ENCODE measurements around the gene ATRX.

The ATRX gene

GRCh38 chrX:77675986-77676385 is 110.0 kb downstream of the ATRX start:
- Histone ChIP-seq H4K8ac (ENCODE audit: low read depth, low read length) (no peak overlapping the region), H3K4me3 (ENCODE audit: low read length) (no peak overlapping the region), H2AK5ac (ENCODE audit: low read length) (no peak overlapping the region), H3K4me1 (ENCODE audit: control insufficient read depth, low read depth, low read length) (no peaks in the 10 kb centered on the region), H2BK5ac (ENCODE audit: low read length) (no peak overlapping the region), H3K56ac (ENCODE audit: low read length) (no peak overlapping the region), H3K9ac (ENCODE audit: low read length) (no peak overlapping the region), H3K23ac (ENCODE audit: low read length) (no peak overlapping the region), H3K79me1 (ENCODE audit: low read length) (no peaks in the 10 kb centered on the region), H3K18ac (ENCODE audit: low read length) (no peak overlapping the region), H2BK120ac (ENCODE audit: low read depth, low read length) (no peak overlapping the region), H3K27ac (ENCODE audit: low read depth, low read length) (no peak overlapping the region), H3K79me2 (ENCODE audit: control insufficient read depth, insufficient read depth, low read length) (no peaks in the 10 kb centered on the region), H3K4me2 (ENCODE audit: low read length) (no peak overlapping the region), H2BK15ac (replicated peaks; ENCODE audit: low read depth) (no peak overlapping the region), H3K4ac (ENCODE audit: low read depth, low read length) (no peak overlapping the region), H4K5ac (ENCODE audit: low read length) (no peak overlapping the region), H3K36me3 (ENCODE audit: control insufficient read depth, insufficient read depth, low read length) (no peaks in the 10 kb centered on the region), H3K27me3 (ENCODE audit: insufficient read depth, low read length, poor library complexity) (no peaks in the 10 kb centered on the region)
- no CpG with 5 or more reads among the region's 3 CpGs for WGBS (ENCODE audit: extremely low coverage, insufficient coverage, low lambda C conversion rate)
- no peak for DNase-seq

- H3K36me3 ChIP-seq (ENCODE audit: control insufficient read depth, insufficient read depth, low read length), result no peaks in the 10 kb centered on the region
- H2AK5ac ChIP-seq (ENCODE audit: low read length), result no peak overlapping the region
- no peak overlapping the region for H3K9ac ChIP-seq (ENCODE audit: low read length)
- no peaks in the 10 kb centered on the region for H3K4me1 ChIP-seq (ENCODE audit: control insufficient read depth, low read depth, low read length)
- H2BK15ac ChIP-seq (replicated peaks; ENCODE audit: low read depth), result no peak overlapping the region
- H3K4me3 ChIP-seq (ENCODE audit: low read length), result no peak overlapping the region
- no peaks in the 10 kb centered on the region for H3K79me1 ChIP-seq (ENCODE audit: low read length)
- no peak overlapping the region for H3K56ac ChIP-seq (ENCODE audit: low read length)
- no peak overlapping the region for H4K8ac ChIP-seq (ENCODE audit: low read depth, low read length)
- H3K23ac ChIP-seq (ENCODE audit: low read length), result no peak overlapping the region
- no peak overlapping the region for H2BK5ac ChIP-seq (ENCODE audit: low read length)
- WGBS (ENCODE audit: extremely low coverage, insufficient coverage, low lambda C conversion rate), result no CpG with 5 or more reads among the region's 10 CpGs
- H3K4ac ChIP-seq (ENCODE audit: low read depth, low read length), result no peak overlapping the region
- no peak overlapping the region for H3K27ac ChIP-seq (ENCODE audit: low read depth, low read length)
- no peak overlapping the region for H3K18ac ChIP-seq (ENCODE audit: low read length)
- H3K27me3 ChIP-seq (ENCODE audit: insufficient read depth, low read length, poor library complexity), result no peaks in the 10 kb centered on the region
- no peak for DNase-seq
- H2BK120ac ChIP-seq (ENCODE audit: low read depth, low read length), result no peak overlapping the region
- no peaks in the 10 kb centered on the region for H3K79me2 ChIP-seq (ENCODE audit: control insufficient read depth, insufficient read depth, low read length)
- H3K4me2 ChIP-seq (ENCODE audit: low read length), result no peak overlapping the region
- H4K5ac ChIP-seq (ENCODE audit: low read length), result no peak overlapping the region
Observed at GRCh38 chrX:77668391-77669237, 117.4 kb downstream of the ATRX start.

GRCh38 chrX:77658886-77659285 is 127.1 kb downstream of the ATRX start:
- H3K79me2 ChIP-seq (ENCODE audit: control insufficient read depth, insufficient read depth, low read length), result no peaks in the 10 kb centered on the region
- H3K4me2 ChIP-seq (ENCODE audit: low read length), result no peak overlapping the region
- H2BK5ac ChIP-seq (ENCODE audit: low read length), result no peak overlapping the region
- no CpG with 5 or more reads among the region's 3 CpGs for WGBS (ENCODE audit: extremely low coverage, insufficient coverage, low lambda C conversion rate)
- no peak overlapping the region for H3K4me3 ChIP-seq (ENCODE audit: low read length)
- no peak overlapping the region for H3K27ac ChIP-seq (ENCODE audit: low read depth, low read length)
- no peak overlapping the region for H3K18ac ChIP-seq (ENCODE audit: low read length)
- DNase-seq, result no peak
- H2BK120ac ChIP-seq (ENCODE audit: low read depth, low read length), result no peak overlapping the region
- H3K9ac ChIP-seq (ENCODE audit: low read length), result no peak overlapping the region
- no peaks in the 10 kb centered on the region for H3K79me1 ChIP-seq (ENCODE audit: low read length)
- H4K8ac ChIP-seq (ENCODE audit: low read depth, low read length), result no peak overlapping the region
- H3K36me3 ChIP-seq (ENCODE audit: control insufficient read depth, insufficient read depth, low read length), result no peaks in the 10 kb centered on the region
- no peak overlapping the region for H3K23ac ChIP-seq (ENCODE audit: low read length)
- no peak overlapping the region for H3K4ac ChIP-seq (ENCODE audit: low read depth, low read length)
- no peaks in the 10 kb centered on the region for H3K4me1 ChIP-seq (ENCODE audit: control insufficient read depth, low read depth, low read length)
- no peak overlapping the region for H3K56ac ChIP-seq (ENCODE audit: low read length)
- H2BK15ac ChIP-seq (replicated peaks; ENCODE audit: low read depth), result no peak overlapping the region
- no peak overlapping the region for H2AK5ac ChIP-seq (ENCODE audit: low read length)
- no peaks in the 10 kb centered on the region for H3K27me3 ChIP-seq (ENCODE audit: insufficient read depth, low read length, poor library complexity)
- H4K5ac ChIP-seq (ENCODE audit: low read length), result no peak overlapping the region

- H3K56ac ChIP-seq (ENCODE audit: low read length), result no peak overlapping the region
- H3K79me2 ChIP-seq (ENCODE audit: control insufficient read depth, insufficient read depth, low read length), result no peaks in the 10 kb centered on the region
- H3K27me3 ChIP-seq (ENCODE audit: insufficient read depth, low read length, poor library complexity), result no peaks in the 10 kb centered on the region
- DNase-seq, result no peak
- H3K4ac ChIP-seq (ENCODE audit: low read depth, low read length), result no peak overlapping the region
- H3K9ac ChIP-seq (ENCODE audit: low read length), result no peak overlapping the region
- H3K18ac ChIP-seq (ENCODE audit: low read length), result no peak overlapping the region
- H2BK15ac ChIP-seq (replicated peaks; ENCODE audit: low read depth), result no peak overlapping the region
- no peak overlapping the region for H2BK120ac ChIP-seq (ENCODE audit: low read depth, low read length)
- H3K27ac ChIP-seq (ENCODE audit: low read depth, low read length), result no peak overlapping the region
- H3K23ac ChIP-seq (ENCODE audit: low read length), result no peak overlapping the region
- H3K4me2 ChIP-seq (ENCODE audit: low read length), result no peak overlapping the region
- no peaks in the 10 kb centered on the region for H3K36me3 ChIP-seq (ENCODE audit: control insufficient read depth, insufficient read depth, low read length)
- H2AK5ac ChIP-seq (ENCODE audit: low read length), result no peak overlapping the region
- no peak overlapping the region for H2BK5ac ChIP-seq (ENCODE audit: low read length)
- H4K8ac ChIP-seq (ENCODE audit: low read depth, low read length), result no peak overlapping the region
- no peaks in the 10 kb centered on the region for H3K79me1 ChIP-seq (ENCODE audit: low read length)
- WGBS (ENCODE audit: extremely low coverage, insufficient coverage, low lambda C conversion rate), result no CpG with 5 or more reads among the region's 5 CpGs
- H3K4me3 ChIP-seq (ENCODE audit: low read length), result no peak overlapping the region
- H4K5ac ChIP-seq (ENCODE audit: low read length), result no peak overlapping the region
- H3K4me1 ChIP-seq (ENCODE audit: control insufficient read depth, low read depth, low read length), result no peaks in the 10 kb centered on the region
Observed at GRCh38 chrX:77652095-77652494, 133.9 kb downstream of the ATRX start.

GRCh38 chrX:77640702-77641101 is 145.3 kb downstream of the ATRX start:
- no peak overlapping the region for H4K8ac ChIP-seq (ENCODE audit: low read depth, low read length)
- H3K36me3 ChIP-seq (ENCODE audit: control insufficient read depth, insufficient read depth, low read length), result no peaks in the 10 kb centered on the region
- no peak for DNase-seq
- peaks cover 1% of the 10 kb centered on the region for H3K79me1 ChIP-seq (ENCODE audit: low read length)
- no peak overlapping the region for H2BK15ac ChIP-seq (replicated peaks; ENCODE audit: low read depth)
- no peak overlapping the region for H3K56ac ChIP-seq (ENCODE audit: low read length)
- no peaks in the 10 kb centered on the region for H3K4me1 ChIP-seq (ENCODE audit: control insufficient read depth, low read depth, low read length)
- no peak overlapping the region for H2BK5ac ChIP-seq (ENCODE audit: low read length)
- no CpG with 5 or more reads among the region's 4 CpGs for WGBS (ENCODE audit: extremely low coverage, insufficient coverage, low lambda C conversion rate)
- H3K27ac ChIP-seq (ENCODE audit: low read depth, low read length), result no peak overlapping the region
- no peak overlapping the region for H3K4me2 ChIP-seq (ENCODE audit: low read length)
- H3K27me3 ChIP-seq (ENCODE audit: insufficient read depth, low read length, poor library complexity), result no peaks in the 10 kb centered on the region
- no peak overlapping the region for H3K23ac ChIP-seq (ENCODE audit: low read length)
- no peaks in the 10 kb centered on the region for H3K79me2 ChIP-seq (ENCODE audit: control insufficient read depth, insufficient read depth, low read length)
- H3K4ac ChIP-seq (ENCODE audit: low read depth, low read length), result no peak overlapping the region
- H4K5ac ChIP-seq (ENCODE audit: low read length), result no peak overlapping the region
- H2BK120ac ChIP-seq (ENCODE audit: low read depth, low read length), result no peak overlapping the region
- H3K18ac ChIP-seq (ENCODE audit: low read length), result no peak overlapping the region
- no peak overlapping the region for H3K9ac ChIP-seq (ENCODE audit: low read length)
- H2AK5ac ChIP-seq (ENCODE audit: low read length), result no peak overlapping the region
- H3K4me3 ChIP-seq (ENCODE audit: low read length), result no peak overlapping the region

- no peak overlapping the region for H2BK15ac ChIP-seq (replicated peaks; ENCODE audit: low read depth)
- H2AK5ac ChIP-seq (ENCODE audit: low read length), result no peak overlapping the region
- H4K5ac ChIP-seq (ENCODE audit: low read length), result no peak overlapping the region
- H3K4me1 ChIP-seq (ENCODE audit: control insufficient read depth, low read depth, low read length), result no peaks in the 10 kb centered on the region
- no peak overlapping the region for H2BK5ac ChIP-seq (ENCODE audit: low read length)
- DNase-seq, result no peak
- H3K18ac ChIP-seq (ENCODE audit: low read length), result no peak overlapping the region
- H3K79me1 ChIP-seq (ENCODE audit: low read length), result peaks cover 1% of the 10 kb centered on the region
- no peak overlapping the region for H3K56ac ChIP-seq (ENCODE audit: low read length)
- H4K8ac ChIP-seq (ENCODE audit: low read depth, low read length), result no peak overlapping the region
- H3K79me2 ChIP-seq (ENCODE audit: control insufficient read depth, insufficient read depth, low read length), result no peaks in the 10 kb centered on the region
- no peak overlapping the region for H3K4me3 ChIP-seq (ENCODE audit: low read length)
- no CpG with 5 or more reads among the region's 1 CpG for WGBS (ENCODE audit: extremely low coverage, insufficient coverage, low lambda C conversion rate)
- H2BK120ac ChIP-seq (ENCODE audit: low read depth, low read length), result no peak overlapping the region
- H3K27ac ChIP-seq (ENCODE audit: low read depth, low read length), result no peak overlapping the region
- H3K23ac ChIP-seq (ENCODE audit: low read length), result no peak overlapping the region
- H3K9ac ChIP-seq (ENCODE audit: low read length), result no peak overlapping the region
- H3K27me3 ChIP-seq (ENCODE audit: insufficient read depth, low read length, poor library complexity), result no peaks in the 10 kb centered on the region
- H3K4ac ChIP-seq (ENCODE audit: low read depth, low read length), result no peak overlapping the region
- H3K36me3 ChIP-seq (ENCODE audit: control insufficient read depth, insufficient read depth, low read length), result no peaks in the 10 kb centered on the region
- no peak overlapping the region for H3K4me2 ChIP-seq (ENCODE audit: low read length)
Observed at GRCh38 chrX:77639820-77640219, 146.2 kb downstream of the ATRX start.

Measured in mesendoderm (in vitro differentiated cells).